MCF 10A (cell line): ENCODE results near the gene MARCHF9. TPM values are rescaled to one million over a fixed set of nuclear protein-coding genes. Genes with fewer than 3 reads are reported as not detected.

Experiments
- BruUV-seq: library from RNA; stranded (reverse); fragments of 400-500 nt; replicated peaks from 2 replicates; lab custom pipeline; 2021; lab: Mats Ljungman, UMichigan
- CTCF ChIA-PET: fragments of 300-600 bp; sonication (Branson Sonifier 250); formaldehyde crosslinking; extraction: SDS; loops from one replicate; lab custom pipeline; 2021; ENCODE audit warnings: antibody characterized with exemption, inconsistent platforms; lab: Yijun Ruan, JAX
- POLR2A ChIA-PET: fragments of 300-600, 350-650 bp; sonication (Branson Sonifier 250); formaldehyde crosslinking; extraction: SDS; loops from one replicate; lab custom pipeline; 2020; ENCODE audit warnings: antibody characterized with exemption, inconsistent platforms; lab: Yijun Ruan, JAX
- DNase-seq: peaks from one replicate; pipeline ENCODE4 v3.0.0-alpha.2; 2018; ENCODE audit not compliant: unreplicated experiment
- H3K27ac Mint-ChIP-seq: one replicate; pipeline ENCODE4 v1.8.0; 2022; ENCODE audit warnings: mild to moderate bottlenecking, low read depth, mixed read lengths; ENCODE audit not compliant: unreplicated experiment
- H3K27me3 Mint-ChIP-seq: one replicate; pipeline ENCODE4 v1.8.0; 2022; ENCODE audit warnings: mixed read lengths; ENCODE audit not compliant: insufficient read depth, unreplicated experiment
- H3K36me3 Mint-ChIP-seq: one replicate; pipeline ENCODE4 v1.8.0; 2022; ENCODE audit warnings: mild to moderate bottlenecking, moderate library complexity, mixed read lengths; ENCODE audit not compliant: insufficient read depth, unreplicated experiment
- H3K4me1 Mint-ChIP-seq: one replicate; pipeline ENCODE4 v1.8.0; 2022; ENCODE audit warnings: mixed read lengths; ENCODE audit not compliant: insufficient read depth, unreplicated experiment
- H3K4me3 Mint-ChIP-seq: one replicate; pipeline ENCODE4 v1.8.0; 2022; ENCODE audit warnings: mild to moderate bottlenecking, moderate library complexity, mixed read lengths; ENCODE audit not compliant: unreplicated experiment
- H3K9me3 Mint-ChIP-seq: one replicate; pipeline ENCODE4 v1.8.0; 2022; ENCODE audit warnings: mixed read lengths; ENCODE audit not compliant: unreplicated experiment
- CTCF ChIP-seq: fragments of 200-600 bp; IDR thresholded peaks from one replicate; pipeline ENCODE4 v1.8.0; 2022; ENCODE audit warnings: antibody characterized with exemption, mild to moderate bottlenecking; ENCODE audit not compliant: unreplicated experiment
- intact Hi-C: fragments of 100-400 bp; cut with micrococcal nuclease; formaldehyde crosslinking; loops from 2 replicates; pipeline ENCODE4 v1.14.1; 2022
- total RNA-seq: library from RNA; stranded (reverse); gene quantifications from 2 replicates; pipeline ENCODE4 v1.2.3, GENCODE V29; 2022

The MARCHF9 gene
- total RNA-seq, 1 experiment from 2014 or later, result 8.7 TPM

DNA sequence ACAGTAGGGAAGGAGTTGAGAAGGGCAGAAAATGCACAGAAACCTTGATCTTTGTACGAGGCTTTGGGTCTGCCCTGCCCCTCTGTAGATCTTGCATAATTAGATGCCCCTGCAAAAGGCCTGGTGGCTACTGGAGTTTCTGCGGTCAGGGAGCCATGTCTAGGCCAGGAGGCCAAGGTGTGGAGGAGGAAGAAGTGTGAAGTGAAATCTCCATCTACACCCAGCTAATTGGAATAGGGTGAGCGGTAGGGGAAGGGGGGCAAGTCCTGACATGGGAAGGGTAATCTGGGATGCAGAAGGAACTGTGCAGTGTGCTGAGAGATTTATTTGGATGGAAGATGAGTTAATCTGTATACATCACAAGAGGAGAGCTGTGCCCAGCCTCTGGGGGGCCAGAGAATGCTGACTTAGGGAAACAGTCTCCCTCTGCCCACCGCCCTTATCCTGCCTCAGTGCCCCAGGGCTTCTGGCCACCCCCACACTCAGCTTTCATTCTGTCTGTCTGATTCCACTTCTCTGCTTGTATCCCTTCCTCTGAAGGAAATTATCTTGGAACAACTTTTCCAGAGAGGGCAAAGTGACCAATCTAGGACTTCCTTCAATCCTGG, 6.6 kb downstream of the MARCHF9 start:
- ChIA-PET CTCF (interaction anchor here (0.7 to 1.2 kb wide), 2 partner anchors 11 to 42 kb away, joined by 3 to 4 read pairs; no protein-coding TSS in a partner anchor), POLR2A (interaction anchor here (0.8 to 1.2 kb wide), 2 partner anchors 11 to 33 kb away, joined by 3 to 5 read pairs; partner anchors contain the start of genes EEF1AKMT3 and METTL1)
- Mint-ChIP-seq H3K36me3 (peaks cover 25% of the 10 kb centered on the region), H3K9me3 (no peaks in the 10 kb centered on the region), H3K27ac (no peak overlapping the region), H3K4me1 (peaks cover 18% of the 10 kb centered on the region), H3K4me3 (no peak overlapping the region), H3K27me3 (no peaks in the 10 kb centered on the region)
- no peak for DNase-seq
- TF ChIP-seq CTCF, result no peak
- intact Hi-C loops, result no loop called here
- BruUV-seq, result no TSS peak

- H3K4me3 Mint-ChIP-seq, result no peak overlapping the region
- H3K36me3 Mint-ChIP-seq, result peaks cover 19% of the 10 kb centered on the region
- no peaks in the 10 kb centered on the region for H3K27me3 Mint-ChIP-seq
- H3K4me1 Mint-ChIP-seq, result peaks cover 20% of the 10 kb centered on the region
- no peak for TF ChIP-seq CTCF
- BruUV-seq, result no TSS peak
- no peak overlapping the region for H3K27ac Mint-ChIP-seq
- ChIA-PET CTCF (interaction anchor here (0.9 to 1.2 kb wide), 2 partner anchors 8 to 41 kb away, joined by 4 read pairs; no protein-coding TSS in a partner anchor), POLR2A (interaction anchor here (0.6 to 1.2 kb wide), 2 partner anchors 10 to 84 kb away, joined by 4 to 5 read pairs; partner anchors contain the start of genes EEF1AKMT3 and METTL1)
- intact Hi-C loops, result no loop called here
- no peak for DNase-seq
- no peaks in the 10 kb centered on the region for H3K9me3 Mint-ChIP-seq
Observed at GRCh38 chr12:57762463-57762862, 7.6 kb downstream of the MARCHF9 start.

- no peaks in the 10 kb centered on the region for H3K9me3 Mint-ChIP-seq
- POLR2A ChIA-PET, result interaction anchor here (0.7 to 1.5 kb wide), 7 partner anchors 8 to 673 kb away, joined by 3 to 9 read pairs (median 3); partner anchors contain the start of genes CDK4 and TSPAN31
- intact Hi-C loops, result no loop called here
- peak overlapping the region; percentile 89 for H3K4me3 Mint-ChIP-seq
- H3K27me3 Mint-ChIP-seq, result no peaks in the 10 kb centered on the region
- CTCF ChIA-PET, result interaction anchor here (0.8 to 1.7 kb wide), 4 partner anchors 12 to 120 kb away, joined by 3 to 6 read pairs (median 4); partner anchors contain the start of gene CDK4
- TF ChIP-seq CTCF, result no peak
- DNase-seq, result no peak
- peaks cover 18% of the 10 kb centered on the region for H3K36me3 Mint-ChIP-seq
- H3K27ac Mint-ChIP-seq, result peak overlapping the region; percentile 89
- H3K4me1 Mint-ChIP-seq, result peaks cover 20% of the 10 kb centered on the region
- no TSS peak for BruUV-seq
Observed at GRCh38 chr12:57763881-57764661, 9.2 kb downstream of the MARCHF9 start.

- CTCF ChIA-PET, result interaction anchor here (0.8 to 1.7 kb wide), 5 partner anchors 11 to 120 kb away, joined by 3 to 6 read pairs (median 5); partner anchors contain the start of gene CDK4
- BruUV-seq, result no TSS peak
- Mint-ChIP-seq H3K27me3 (no peaks in the 10 kb centered on the region), H3K4me3 (peak overlapping the region; percentile 89), H3K4me1 (peaks cover 20% of the 10 kb centered on the region), H3K36me3 (peaks cover 18% of the 10 kb centered on the region), H3K27ac (peak overlapping the region; percentile 89), H3K9me3 (no peaks in the 10 kb centered on the region)
- POLR2A ChIA-PET, result interaction anchor here (0.6 to 1.5 kb wide), 11 partner anchors 8 to 674 kb away, joined by 3 to 9 read pairs (median 3); partner anchors contain the start of genes CDK4 and TSPAN31
- peak; percentile 32 for DNase-seq
- TF ChIP-seq CTCF, result no peak
- intact Hi-C loops, result no loop called here
Observed at GRCh38 chr12:57764662-57765002, 9.7 kb downstream of the MARCHF9 start.
